Tibial nerve (tissue), 4 donors: ENCODE results near the gene SLX9. TPM values are rescaled to one million over a fixed set of nuclear protein-coding genes. Genes with fewer than 3 reads are reported as not detected.

Experiments
- DNase-seq, 2 donors: peaks; one replicate each; pipeline ENCODE4 v3.0.0-alpha.2; 2019; ENCODE audit warnings: low spot score in 2 of 2
- H3K27ac ChIP-seq, 4 donors: fragments of 200-600 bp; sonication (generic) in 3 of 4; one replicate each; pipeline ENCODE4 v1.5.1; 2017 to 2019; ENCODE audit warnings: mild to moderate bottlenecking in 1 of 4
- H3K27me3 ChIP-seq, 2 donors: fragments of 200-600 bp; sonication (generic) in 1 of 2; one replicate each; pipeline versions ENCODE4 v1.5.1 to v1.6.0; 2017 to 2019
- H3K36me3 ChIP-seq, 3 donors: fragments of 200-600 bp; sonication (generic); one replicate each; pipeline ENCODE4 v1.5.1; 2018 to 2019
- H3K4me1 ChIP-seq, 4 donors: fragments of 200-600 bp; sonication (generic) in 3 of 4; one replicate each; pipeline ENCODE4 v1.5.1; 2017 to 2019
- H3K4me3 ChIP-seq, 4 donors: fragments of 200-600 bp; sonication (generic) in 3 of 4; one replicate each; pipeline ENCODE4 v1.5.1; 2017 to 2019; ENCODE audit warnings: mild to moderate bottlenecking in 1 of 4, moderate library complexity in 1 of 4
- H3K9me3 ChIP-seq, 4 donors: fragments of 200-600 bp; sonication (generic) in 3 of 4; one replicate each; pipeline ENCODE4 v1.5.1; 2017 to 2019
- EP300 ChIP-seq, 2 donors: sonication (generic); formaldehyde crosslinking; IDR thresholded peaks; one replicate each; pipeline ENCODE4 v1.6.1; 2017; ENCODE audit warnings: antibody characterized with exemption in 2 of 2, mild to moderate bottlenecking in 1 of 2
- POLR2A ChIP-seq, 2 donors: fragments of 450-650 bp; IDR thresholded peaks; one replicate each; pipeline ENCODE4 v1.6.1; 2017; ENCODE audit warnings: antibody characterized with exemption in 2 of 2, mild to moderate bottlenecking in 2 of 2, moderate library complexity in 2 of 2
- WGBS, 2 donors: methylation state at CpG; one replicate each; pipeline ENCODE4 v1.1.5; 2018; 5-methylcytosine and 5-hydroxymethylcytosine counted together
- total RNA-seq, 4 donors: library from RNA; depleted of rRNA; stranded (reverse); fragments of >200 nt; gene quantifications; one replicate each; pipeline ENCODE4 v1.1.0, GENCODE V29; 2016
- TF ChIP-seq, protein P1 (sequence below), 5 experiments: fragments of 200-600 bp in 3 of 5; fragments of 450-650 bp in 2 of 5; sonication (generic) in 3 of 5; IDR thresholded peaks; one replicate each; pipeline ENCODE4 v1.5.1; 2016 to 2019; ENCODE audit warnings: antibody characterized with exemption in 5 of 5, mild to moderate bottlenecking in 3 of 5, moderate library complexity in 2 of 5

Gene SLX9
- total RNA-seq, 4 donors from 2014 or later, result 3.7 to 19.8 (median 13.3) TPM

DNA sequence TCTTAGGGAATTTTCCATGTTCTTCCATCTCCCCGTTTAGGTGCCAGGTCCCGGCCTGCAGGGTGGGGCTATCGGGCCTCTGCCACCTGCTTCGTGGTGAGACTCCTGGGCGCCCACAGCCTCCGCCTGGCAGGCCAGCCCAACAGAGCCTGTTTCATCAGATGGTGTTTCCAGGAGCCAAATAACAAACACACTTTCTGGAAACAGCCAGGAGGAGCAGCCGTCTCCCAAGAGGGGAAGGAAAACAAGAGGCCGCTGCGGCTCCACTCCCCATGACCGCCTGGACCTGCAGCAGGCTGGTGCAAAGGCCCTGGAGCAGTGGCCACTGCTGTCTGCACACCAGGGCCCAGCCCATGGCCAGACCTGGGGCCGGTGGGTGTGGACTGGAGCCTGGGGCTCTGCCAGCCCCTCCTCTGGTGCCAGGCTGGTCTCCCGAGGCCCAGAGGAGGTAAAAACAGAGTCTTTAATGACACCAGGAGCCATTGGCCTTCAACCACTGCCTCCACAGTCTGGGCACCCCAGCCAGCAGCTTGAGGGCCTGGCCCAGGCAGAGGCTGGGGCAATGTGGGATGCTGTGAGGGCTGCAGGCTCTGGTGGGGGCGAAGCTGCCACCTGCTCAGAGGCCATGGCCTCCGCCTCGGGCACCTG lies 55.0 kb downstream of the SLX9 start:
- Histone ChIP-seq H3K9me3 (no peaks in the 10 kb centered on the region), H3K4me1 (peaks cover 0 to 34% (median 11%) of the 10 kb centered on the region in 4 donors), H3K4me3 (no peak overlapping the region), H3K27me3 (no peaks in the 10 kb centered on the region), H3K36me3 (no peaks in the 10 kb centered on the region), H3K27ac (peak overlapping the region in 1 of 4 donors; percentile 28)
- TF ChIP-seq, protein P1, sequence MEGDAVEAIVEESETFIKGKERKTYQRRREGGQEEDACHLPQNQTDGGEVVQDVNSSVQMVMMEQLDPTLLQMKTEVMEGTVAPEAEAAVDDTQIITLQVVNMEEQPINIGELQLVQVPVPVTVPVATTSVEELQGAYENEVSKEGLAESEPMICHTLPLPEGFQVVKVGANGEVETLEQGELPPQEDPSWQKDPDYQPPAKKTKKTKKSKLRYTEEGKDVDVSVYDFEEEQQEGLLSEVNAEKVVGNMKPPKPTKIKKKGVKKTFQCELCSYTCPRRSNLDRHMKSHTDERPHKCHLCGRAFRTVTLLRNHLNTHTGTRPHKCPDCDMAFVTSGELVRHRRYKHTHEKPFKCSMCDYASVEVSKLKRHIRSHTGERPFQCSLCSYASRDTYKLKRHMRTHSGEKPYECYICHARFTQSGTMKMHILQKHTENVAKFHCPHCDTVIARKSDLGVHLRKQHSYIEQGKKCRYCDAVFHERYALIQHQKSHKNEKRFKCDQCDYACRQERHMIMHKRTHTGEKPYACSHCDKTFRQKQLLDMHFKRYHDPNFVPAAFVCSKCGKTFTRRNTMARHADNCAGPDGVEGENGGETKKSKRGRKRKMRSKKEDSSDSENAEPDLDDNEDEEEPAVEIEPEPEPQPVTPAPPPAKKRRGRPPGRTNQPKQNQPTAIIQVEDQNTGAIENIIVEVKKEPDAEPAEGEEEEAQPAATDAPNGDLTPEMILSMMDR (IDR thresholded peaks at IDR 0.05), result no peak
- TF ChIP-seq POLR2A (IDR thresholded peaks at IDR 0.05), result no peak
- TF ChIP-seq EP300 (IDR thresholded peaks at IDR 0.05), result no peak
- WGBS, 2 donors, result 68 to 74% methylated on average over 10 to 12 of the region's 15 CpGs
- no peak for DNase-seq

DNA sequence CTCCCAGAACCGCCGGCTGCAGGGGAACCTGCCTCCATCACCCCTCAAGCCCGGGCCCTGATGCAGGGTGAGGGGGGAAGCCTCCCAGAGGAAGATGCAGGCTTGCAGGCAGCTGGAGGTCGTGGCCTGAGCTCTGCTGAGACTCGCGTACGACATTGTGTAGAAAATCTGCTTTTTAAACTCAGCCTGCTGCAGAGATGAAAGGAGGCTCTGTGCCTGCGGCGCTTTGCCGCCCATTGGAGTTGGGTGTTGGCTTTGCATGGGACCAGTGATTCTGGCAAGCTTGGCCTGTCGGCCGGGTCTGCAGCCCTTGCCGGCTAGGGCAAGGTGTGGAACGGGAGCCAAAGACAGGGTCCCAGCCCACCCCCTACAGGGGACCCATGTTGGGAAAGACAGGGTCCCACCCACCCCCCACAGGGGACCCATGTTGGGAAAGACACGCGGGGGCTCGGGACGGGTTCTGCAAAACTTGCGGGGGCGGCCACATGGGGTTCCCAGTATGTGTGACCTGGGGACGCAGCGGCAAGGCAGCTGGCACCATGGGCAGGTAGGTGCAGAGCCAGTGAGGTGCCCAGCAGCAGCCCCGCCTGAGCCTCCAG lies 55.6 kb downstream of the SLX9 start:
- H3K27me3 ChIP-seq, result no peaks in the 10 kb centered on the region
- no peaks in the 10 kb centered on the region for H3K9me3 ChIP-seq
- no peak for DNase-seq
- H3K4me3 ChIP-seq, result no peak overlapping the region
- no peaks in the 10 kb centered on the region for H3K36me3 ChIP-seq
- TF ChIP-seq, protein P1 (IDR thresholded peaks at IDR 0.05), result no peak
- WGBS, 2 donors, result 61 to 70% methylated on average over 18 to 22 of the region's 23 CpGs
- peak overlapping the region in 1 of 4 donors; percentile 28 for H3K27ac ChIP-seq
- peaks cover 0 to 34% (median 11%) of the 10 kb centered on the region in 4 donors for H3K4me1 ChIP-seq

DNA sequence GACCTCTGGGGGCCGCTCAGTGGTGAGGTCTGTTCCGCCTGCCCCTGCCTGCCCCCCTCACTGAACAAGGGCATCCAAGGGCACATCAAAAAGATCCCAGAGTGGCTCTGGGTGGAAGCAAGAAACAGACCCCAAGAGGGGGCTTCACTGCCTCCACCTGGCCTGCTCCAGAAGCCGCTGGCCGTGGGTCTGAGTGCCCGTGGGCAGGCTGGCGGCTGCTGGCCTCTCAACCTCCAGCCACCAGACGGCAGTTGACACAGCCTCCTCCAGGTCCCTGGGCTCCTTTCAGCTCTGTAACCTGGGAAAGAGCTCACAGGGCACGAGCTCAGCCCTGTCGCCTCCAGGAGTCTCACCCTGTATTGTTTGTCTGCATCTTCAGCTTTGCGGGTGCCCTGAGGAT lies 56.3 kb downstream of the SLX9 start:
- WGBS, 2 donors, result 88 to 90% methylated on average over 10 of the region's 10 CpGs
- H3K27ac ChIP-seq, result no peak overlapping the region
- H3K36me3 ChIP-seq, result no peaks in the 10 kb centered on the region
- TF ChIP-seq, protein P1 (IDR thresholded peaks at IDR 0.05), result no peak
- TF ChIP-seq POLR2A (IDR thresholded peaks at IDR 0.05), result no peak
- no peak for TF ChIP-seq EP300 (IDR thresholded peaks at IDR 0.05)
- no peak overlapping the region for H3K4me3 ChIP-seq
- DNase-seq, result no peak
- H3K27me3 ChIP-seq, result no peaks in the 10 kb centered on the region
- H3K4me1 ChIP-seq, result peaks cover 0 to 34% (median 11%) of the 10 kb centered on the region in 4 donors
- no peaks in the 10 kb centered on the region for H3K9me3 ChIP-seq

DNA sequence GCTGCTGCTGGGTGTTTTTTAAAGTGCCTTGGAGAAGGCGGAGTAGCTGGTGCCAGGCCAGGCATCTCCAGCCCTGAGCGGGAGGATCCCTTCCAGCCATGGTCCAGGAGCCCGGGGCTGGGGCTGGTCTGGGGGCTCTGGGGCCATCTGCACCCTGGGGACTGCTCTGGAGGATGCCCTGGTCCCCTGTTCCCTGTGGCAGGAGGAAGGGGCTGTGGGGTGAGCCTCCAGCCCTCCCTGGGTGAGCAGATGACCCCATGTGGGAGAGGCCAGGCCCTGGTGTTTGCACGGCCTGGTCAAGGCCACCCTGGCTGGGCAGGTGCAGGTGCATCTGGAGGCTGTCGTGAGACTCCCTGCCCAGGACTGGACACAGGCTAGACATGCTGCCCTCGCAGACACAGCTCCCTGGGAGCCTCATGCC lies 56.7 kb downstream of the SLX9 start:
- Histone ChIP-seq H3K27ac (no peak overlapping the region), H3K36me3 (no peaks in the 10 kb centered on the region), H3K4me3 (no peak overlapping the region), H3K27me3 (no peaks in the 10 kb centered on the region), H3K4me1 (peaks cover 0 to 30% (median 11%) of the 10 kb centered on the region in 4 donors), H3K9me3 (no peaks in the 10 kb centered on the region)
- no peak for DNase-seq
- 60 to 73% methylated on average over 4 to 6 of the region's 6 CpGs for WGBS, 2 donors
- no peak for TF ChIP-seq POLR2A (IDR thresholded peaks at IDR 0.05)
- TF ChIP-seq, protein P1 (IDR thresholded peaks at IDR 0.05), result no peak
- no peak for TF ChIP-seq EP300 (IDR thresholded peaks at IDR 0.05)
